Epithelial cell of proximal tubule (primary cell): ENCODE measurements around the gene HDHD2. TPM values are rescaled to one million over a fixed set of nuclear protein-coding genes. Genes with fewer than 3 reads are reported as not detected.

Experiments
- DNase-seq: peaks from one replicate; pipeline ENCODE4 v3.0.0-alpha.2; 2011; ENCODE audit warnings: low read depth
- H3K4me3 ChIP-seq: 2 replicates; pipeline ENCODE4 v1.5.1; 2011; ENCODE audit warnings: low read depth, mild to moderate bottlenecking, low read length
- total RNA-seq: library from RNA; depleted of rRNA; stranded (reverse); fragments of >200 nt; gene quantifications from 2 replicates; pipeline ENCODE4 v1.2.3, GENCODE V29; 2015
- TF ChIP-seq, protein P1 (sequence below): conservative IDR thresholded peaks from 2 replicates; pipeline ENCODE4 v1.5.1; 2012; ENCODE audit warnings: low read depth, mild to moderate bottlenecking, low read length

Gene HDHD2
- total RNA-seq, 1 donor from 2014 or later: 10.6 TPM

DNA sequence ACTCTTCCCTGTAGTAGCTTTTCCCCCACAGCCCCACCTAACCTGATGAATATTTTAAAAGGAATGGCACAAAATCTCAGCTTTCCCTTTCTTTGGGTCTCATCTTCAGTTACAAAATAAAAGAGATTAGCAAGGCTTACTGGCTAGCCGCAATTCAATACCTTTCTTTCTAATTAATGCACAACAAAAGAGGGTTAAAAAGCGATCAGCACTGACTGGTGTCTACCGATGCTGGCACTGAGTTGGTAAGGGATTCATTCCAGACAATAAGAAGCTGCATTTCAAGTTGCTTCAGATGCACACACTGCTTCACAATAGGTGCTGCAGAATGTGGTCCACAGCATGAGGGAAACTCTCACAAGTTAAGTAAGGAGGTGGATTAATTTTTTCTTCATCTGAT is 41.9 kb downstream of the HDHD2 start:
- no peak for DNase-seq
- TF ChIP-seq, protein P1, sequence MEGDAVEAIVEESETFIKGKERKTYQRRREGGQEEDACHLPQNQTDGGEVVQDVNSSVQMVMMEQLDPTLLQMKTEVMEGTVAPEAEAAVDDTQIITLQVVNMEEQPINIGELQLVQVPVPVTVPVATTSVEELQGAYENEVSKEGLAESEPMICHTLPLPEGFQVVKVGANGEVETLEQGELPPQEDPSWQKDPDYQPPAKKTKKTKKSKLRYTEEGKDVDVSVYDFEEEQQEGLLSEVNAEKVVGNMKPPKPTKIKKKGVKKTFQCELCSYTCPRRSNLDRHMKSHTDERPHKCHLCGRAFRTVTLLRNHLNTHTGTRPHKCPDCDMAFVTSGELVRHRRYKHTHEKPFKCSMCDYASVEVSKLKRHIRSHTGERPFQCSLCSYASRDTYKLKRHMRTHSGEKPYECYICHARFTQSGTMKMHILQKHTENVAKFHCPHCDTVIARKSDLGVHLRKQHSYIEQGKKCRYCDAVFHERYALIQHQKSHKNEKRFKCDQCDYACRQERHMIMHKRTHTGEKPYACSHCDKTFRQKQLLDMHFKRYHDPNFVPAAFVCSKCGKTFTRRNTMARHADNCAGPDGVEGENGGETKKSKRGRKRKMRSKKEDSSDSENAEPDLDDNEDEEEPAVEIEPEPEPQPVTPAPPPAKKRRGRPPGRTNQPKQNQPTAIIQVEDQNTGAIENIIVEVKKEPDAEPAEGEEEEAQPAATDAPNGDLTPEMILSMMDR: no peak

DNA sequence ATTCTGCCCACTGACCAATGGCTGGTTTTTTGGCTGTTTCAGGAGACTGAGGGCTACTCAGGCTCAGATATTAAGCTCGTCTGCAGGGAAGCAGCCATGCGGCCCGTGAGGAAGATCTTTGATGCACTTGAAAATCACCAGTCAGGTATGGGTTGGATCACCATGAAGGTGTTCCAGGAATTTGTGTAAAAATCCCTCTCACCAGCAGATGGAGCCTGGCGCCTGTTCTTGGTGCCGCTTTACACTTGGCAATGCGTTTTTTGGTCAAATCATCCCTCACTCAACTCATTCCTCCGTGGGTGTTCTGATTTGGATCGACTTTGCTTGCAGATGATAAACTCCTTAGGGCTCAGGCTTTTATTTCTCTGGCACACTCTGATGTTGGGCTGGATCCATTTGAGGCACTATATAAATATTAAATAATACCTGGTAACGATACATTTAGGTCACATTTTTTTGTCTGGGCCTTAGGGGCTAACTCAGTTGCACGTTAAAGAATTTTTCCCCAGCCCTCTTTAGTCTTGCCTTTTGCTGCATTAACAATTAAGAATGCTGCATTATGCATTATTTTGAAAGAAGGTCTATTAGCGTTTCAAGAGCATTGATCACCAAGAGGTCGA is 50.0 kb downstream of the HDHD2 start:
- no peak overlapping the region for H3K4me3 ChIP-seq
- TF ChIP-seq, protein P1: peak; percentile 88
- peak; percentile 6 for DNase-seq

More for the DNA sequence above, 41.9 kb downstream of the HDHD2 start:
- no peak overlapping the region for H3K4me3 ChIP-seq

DNA sequence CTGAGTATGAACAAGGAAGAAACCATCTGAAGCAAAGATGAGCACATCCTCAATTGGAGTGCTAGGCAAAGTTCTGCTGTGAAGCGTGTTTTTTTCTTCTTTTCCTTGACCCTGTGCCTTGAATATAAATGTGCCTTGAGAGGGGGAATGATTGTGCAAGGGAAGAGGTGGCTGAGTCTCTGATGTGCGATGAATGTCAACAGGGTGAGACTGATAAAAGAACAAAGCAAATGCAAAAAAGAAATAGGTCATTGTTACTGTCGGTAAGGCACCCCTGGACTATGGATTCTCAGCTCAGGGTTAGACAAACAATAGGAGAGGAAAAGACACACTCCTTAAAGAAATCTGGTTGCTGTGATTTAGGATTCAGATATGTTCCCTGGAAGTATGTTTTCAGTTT is 54.5 kb downstream of the HDHD2 start:
- DNase-seq: no peak
- TF ChIP-seq, protein P1: no peak
- H3K4me3 ChIP-seq: no peak overlapping the region

DNA sequence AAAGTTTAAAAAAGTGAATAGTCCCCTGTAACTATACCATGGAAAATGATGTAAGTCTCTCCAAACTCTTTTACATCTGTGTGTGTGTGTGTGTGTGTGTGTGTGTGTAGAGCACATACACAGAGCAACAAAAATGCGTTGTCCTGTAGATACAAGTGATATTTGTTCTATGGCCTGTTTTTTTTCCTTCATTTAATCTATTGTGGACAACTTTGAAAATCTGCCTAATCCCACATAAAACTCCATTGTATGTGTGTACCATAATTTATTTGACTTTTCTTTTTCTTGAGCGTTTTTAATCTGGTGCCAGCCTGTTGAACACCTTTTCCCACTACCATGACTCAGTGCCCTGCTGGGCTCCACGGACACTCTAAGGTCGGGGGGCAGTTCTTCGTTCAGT is 62.6 kb downstream of the HDHD2 start:
- no peak overlapping the region for H3K4me3 ChIP-seq
- TF ChIP-seq, protein P1: no peak
- DNase-seq: no peak

DNA sequence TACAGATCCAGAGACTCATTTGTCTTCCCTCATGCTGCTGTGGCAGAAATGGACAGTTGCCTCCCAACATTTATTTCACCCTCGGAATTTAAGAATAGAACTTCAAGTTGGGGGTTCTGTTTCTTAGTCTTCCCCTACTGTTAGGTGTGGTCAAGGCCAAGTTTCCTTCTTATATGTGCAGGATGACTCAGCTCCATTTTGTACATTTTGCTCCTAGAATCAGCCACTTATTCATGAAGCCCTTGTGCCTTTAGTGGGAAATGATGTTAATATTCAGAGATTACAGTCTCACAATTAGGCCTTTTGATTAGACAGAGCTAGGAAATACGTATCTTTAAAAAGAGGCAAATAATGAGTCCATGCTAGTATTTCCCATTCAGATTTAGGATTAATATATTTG is 68.7 kb downstream of the HDHD2 start:
- DNase-seq: no peak
- TF ChIP-seq, protein P1: no peak
- H3K4me3 ChIP-seq: no peak overlapping the region

DNA sequence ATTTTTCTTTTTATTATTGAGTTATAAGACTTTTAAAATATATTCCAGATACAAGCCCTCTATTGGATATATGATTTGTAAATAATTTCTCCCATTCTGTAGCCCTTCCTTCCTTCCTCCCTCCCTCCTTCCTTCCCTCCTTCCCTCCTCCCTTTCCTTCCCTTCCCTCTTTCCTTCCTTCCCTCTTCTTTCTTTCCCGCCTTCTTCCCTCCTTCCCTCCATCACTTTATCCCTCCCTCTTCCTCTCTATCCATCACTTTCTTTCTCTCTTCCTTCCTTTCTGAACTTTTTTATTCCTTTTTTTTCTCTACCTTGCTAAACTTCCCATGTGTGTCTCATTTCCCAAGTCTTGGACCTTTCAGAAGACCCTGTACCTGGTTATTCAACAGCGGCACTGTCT is 69.4 kb downstream of the HDHD2 start:
- DNase-seq: no peak
- H3K4me3 ChIP-seq: no peak overlapping the region
- TF ChIP-seq, protein P1: no peak

DNA sequence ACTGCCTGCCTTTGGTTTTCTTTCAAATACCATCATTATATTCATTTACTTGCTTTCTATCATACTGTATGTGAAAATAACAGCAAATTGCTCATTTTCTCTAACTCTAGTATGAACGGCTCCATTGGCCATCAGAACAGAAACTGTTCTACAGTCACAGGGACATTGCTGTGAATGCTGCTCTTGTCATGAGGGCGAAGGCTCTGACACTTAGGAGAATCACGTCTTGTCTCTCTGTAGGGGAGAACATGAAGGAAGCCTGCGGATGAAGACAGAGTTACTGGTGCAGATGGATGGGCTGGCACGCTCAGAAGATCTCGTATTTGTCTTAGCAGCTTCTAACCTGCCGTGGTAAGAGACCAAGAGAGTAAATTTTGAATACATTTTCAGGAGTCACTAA is 73.2 kb downstream of the HDHD2 start:
- H3K4me3 ChIP-seq: no peak overlapping the region
- no peak for DNase-seq
- TF ChIP-seq, protein P1: no peak
